ENCODE data around the gene ARID1B.

The ARID1B gene

DNA sequence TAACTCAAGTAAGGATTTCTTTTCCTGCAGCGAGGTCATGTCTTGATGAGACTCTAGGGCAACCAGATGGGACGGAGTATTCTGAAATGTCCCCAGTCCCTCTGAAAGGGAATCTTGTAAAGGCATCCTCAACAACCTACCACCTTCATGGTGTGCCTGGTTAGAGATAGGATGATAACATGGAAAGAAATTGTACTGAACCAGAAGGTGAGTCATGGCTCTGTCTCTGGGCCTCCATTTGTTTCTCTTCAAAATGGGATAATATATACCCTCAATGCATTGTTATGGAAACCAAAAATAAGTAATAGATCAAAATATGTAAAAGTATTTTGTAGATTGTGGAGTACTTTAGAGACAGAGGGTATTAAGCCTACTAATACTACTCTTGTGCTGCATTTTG, 219.1 kb downstream of the ARID1B start:
- DNase-seq (ENCODE audit: extremely low read depth, low read depth): no peak
- no peak overlapping the region for H3K4me3 ChIP-seq (replicated peaks; ENCODE audit: low read depth, low read length)
- TF ChIP-seq, protein P1, sequence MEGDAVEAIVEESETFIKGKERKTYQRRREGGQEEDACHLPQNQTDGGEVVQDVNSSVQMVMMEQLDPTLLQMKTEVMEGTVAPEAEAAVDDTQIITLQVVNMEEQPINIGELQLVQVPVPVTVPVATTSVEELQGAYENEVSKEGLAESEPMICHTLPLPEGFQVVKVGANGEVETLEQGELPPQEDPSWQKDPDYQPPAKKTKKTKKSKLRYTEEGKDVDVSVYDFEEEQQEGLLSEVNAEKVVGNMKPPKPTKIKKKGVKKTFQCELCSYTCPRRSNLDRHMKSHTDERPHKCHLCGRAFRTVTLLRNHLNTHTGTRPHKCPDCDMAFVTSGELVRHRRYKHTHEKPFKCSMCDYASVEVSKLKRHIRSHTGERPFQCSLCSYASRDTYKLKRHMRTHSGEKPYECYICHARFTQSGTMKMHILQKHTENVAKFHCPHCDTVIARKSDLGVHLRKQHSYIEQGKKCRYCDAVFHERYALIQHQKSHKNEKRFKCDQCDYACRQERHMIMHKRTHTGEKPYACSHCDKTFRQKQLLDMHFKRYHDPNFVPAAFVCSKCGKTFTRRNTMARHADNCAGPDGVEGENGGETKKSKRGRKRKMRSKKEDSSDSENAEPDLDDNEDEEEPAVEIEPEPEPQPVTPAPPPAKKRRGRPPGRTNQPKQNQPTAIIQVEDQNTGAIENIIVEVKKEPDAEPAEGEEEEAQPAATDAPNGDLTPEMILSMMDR (IDR thresholded peaks at IDR 0.05; ENCODE audit: low read depth, low read length, missing control alignments): no peak

DNA sequence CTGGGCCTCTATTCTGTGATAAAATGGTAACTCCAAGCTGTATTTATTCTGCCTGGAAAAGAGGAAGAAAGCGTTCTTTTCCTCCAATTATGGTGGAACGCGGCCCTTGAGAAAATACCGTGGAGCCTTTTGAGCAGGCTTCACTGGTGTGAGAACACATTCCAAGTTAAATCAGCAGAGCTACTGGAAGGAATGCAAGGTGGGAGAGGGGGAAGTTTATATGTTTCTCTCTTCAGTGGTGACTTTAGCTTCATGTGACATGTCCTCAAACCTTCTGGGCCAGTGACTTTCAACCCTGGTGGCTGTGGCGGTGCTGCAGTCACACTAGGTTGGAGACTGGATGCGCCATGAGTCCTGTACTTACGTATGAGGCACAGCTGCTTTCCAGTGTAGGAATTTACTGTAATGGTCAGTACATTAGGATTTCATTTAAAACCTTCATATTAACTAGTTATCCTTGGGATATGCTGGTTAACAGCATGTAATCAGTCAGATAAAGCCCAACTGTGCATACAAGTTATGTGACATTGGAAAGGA, 221.7 kb downstream of the ARID1B start:
- DNase-seq (ENCODE audit: extremely low read depth, low read depth): no peak
- H3K4me3 ChIP-seq (replicated peaks; ENCODE audit: low read depth, low read length): no peak overlapping the region
- TF ChIP-seq, protein P1 (IDR thresholded peaks at IDR 0.05; ENCODE audit: low read depth, low read length, missing control alignments): no peak

DNA sequence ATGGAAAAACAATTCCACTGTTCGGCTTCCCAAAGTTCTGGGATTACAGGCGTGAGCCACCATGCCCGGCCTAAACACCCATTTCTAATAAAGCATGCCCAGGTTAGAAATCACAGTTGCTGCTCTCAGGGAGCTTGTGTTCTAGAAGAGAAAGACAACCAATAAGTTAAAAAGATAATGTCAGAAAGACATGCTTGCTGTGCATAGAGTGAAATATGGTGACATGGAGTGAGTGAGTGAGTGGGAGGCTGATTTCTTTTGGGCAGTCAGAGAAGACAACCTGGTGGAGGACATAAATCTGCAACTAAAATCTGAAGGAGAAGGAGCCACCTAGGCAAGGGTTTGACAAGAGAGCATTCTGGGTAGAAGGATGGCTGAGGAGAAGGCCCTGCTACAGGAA, 222.6 kb downstream of the ARID1B start:
- no peak overlapping the region for H3K4me3 ChIP-seq (replicated peaks; ENCODE audit: low read depth, low read length)

DNA sequence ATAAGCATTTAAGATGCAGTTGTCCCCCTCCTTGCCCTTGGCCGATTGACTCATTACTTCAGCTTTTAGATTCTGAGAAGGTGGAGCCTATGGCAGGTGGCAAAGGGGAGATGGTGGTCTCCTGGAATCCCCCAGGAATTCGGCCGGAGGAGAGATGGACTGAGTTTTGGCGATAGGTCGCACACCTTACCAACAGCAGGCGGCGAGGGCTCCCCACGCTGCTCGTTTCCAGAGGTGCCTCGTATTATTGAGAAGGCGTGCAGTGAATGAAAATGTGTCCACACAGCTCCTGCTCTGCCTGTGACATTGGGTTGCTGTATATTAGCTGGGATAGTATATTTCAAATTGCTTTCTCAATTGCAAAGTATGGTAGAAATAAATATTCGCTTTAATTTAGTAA, 224.5 kb downstream of the ARID1B start:
- no peak overlapping the region for H3K4me3 ChIP-seq (replicated peaks; ENCODE audit: low read depth, low read length)
- TF ChIP-seq, protein P1 (IDR thresholded peaks at IDR 0.05; ENCODE audit: low read depth, low read length, missing control alignments): no peak
- DNase-seq (ENCODE audit: extremely low read depth, low read depth): no peak

More for the DNA sequence above, 222.6 kb downstream of the ARID1B start:
- no peak for DNase-seq (ENCODE audit: extremely low read depth, low read depth)
- TF ChIP-seq, protein P1 (IDR thresholded peaks at IDR 0.05; ENCODE audit: low read depth, low read length, missing control alignments): no peak

DNA sequence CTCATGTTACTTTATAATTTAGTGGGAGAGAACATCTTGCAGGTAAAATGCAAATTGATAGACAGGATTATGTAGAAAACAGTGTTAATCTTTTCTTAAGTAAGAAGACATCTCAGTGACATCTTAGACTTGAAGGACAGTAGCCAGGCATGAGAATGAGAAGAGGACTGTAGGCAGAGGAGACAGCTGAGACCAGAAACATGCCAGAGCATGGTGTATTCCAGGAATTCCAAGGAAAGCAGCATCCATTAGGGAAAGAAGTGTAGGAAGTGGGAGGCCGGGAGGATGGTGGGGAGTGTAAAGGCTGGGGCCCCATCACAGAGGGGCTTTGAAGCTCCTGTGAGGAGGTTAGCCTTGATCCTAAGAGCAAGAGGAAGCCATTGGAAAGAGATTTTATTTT, 225.6 kb downstream of the ARID1B start:
- H3K4me3 ChIP-seq (replicated peaks; ENCODE audit: low read depth, low read length): no peak overlapping the region
- no peak for DNase-seq (ENCODE audit: extremely low read depth, low read depth)
- TF ChIP-seq, protein P1 (IDR thresholded peaks at IDR 0.05; ENCODE audit: low read depth, low read length, missing control alignments): no peak

DNA sequence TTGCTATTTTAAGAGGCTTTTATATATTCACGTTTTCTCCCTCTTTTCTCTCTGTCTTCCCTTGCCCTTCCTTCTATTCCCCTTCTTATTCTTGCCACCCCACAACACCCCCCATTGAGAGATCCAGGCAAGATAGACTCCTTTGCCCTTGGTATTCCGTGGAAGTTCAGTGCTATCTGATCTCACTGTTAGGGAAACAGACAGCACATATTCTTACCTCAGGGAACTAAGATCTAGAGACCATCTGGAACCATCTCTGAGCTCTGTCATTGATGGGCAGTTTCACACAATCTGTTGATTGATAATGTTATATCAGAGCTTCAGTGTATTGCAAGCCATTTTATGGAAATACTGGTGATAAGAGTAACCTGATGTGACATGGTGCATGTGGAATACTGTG, 228.8 kb downstream of the ARID1B start:
- no peak overlapping the region for H3K4me3 ChIP-seq (replicated peaks; ENCODE audit: low read depth, low read length)
- TF ChIP-seq, protein P1 (IDR thresholded peaks at IDR 0.05; ENCODE audit: low read depth, low read length, missing control alignments): no peak
- DNase-seq (ENCODE audit: extremely low read depth, low read depth): no peak

DNA sequence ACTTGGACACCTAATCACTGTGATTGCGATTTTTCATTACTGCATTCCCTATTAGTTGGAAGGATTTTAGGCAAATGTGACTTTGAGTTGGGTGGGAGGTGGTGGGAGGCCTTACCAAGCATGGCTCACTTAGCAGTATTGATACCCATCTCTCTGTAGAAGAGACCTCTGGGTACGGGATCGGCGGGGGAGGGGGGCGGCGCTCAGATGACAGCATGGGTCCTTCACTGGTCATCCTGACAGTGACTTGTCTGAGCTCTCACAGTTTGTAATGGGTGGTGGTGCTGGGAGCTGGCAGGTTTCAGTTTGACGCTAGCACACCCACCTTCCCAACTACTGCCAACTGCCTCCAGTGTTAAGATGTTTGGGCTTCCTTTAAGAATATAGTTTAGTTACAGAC, 231.4 kb downstream of the ARID1B start:
- no peak for DNase-seq (ENCODE audit: extremely low read depth, low read depth)
- no peak overlapping the region for H3K4me3 ChIP-seq (replicated peaks; ENCODE audit: low read depth, low read length)
- TF ChIP-seq, protein P1 (IDR thresholded peaks at IDR 0.05; ENCODE audit: low read depth, low read length, missing control alignments): no peak
